ENCODE measurements around the gene PARM1.

The PARM1 gene

GRCh38 chr4:74942918-74943253 is 10.0 kb downstream of the PARM1 start:
- ATAC-seq = no peak

- no peak for ATAC-seq
Observed at GRCh38 chr4:74944354-74944793, 11.5 kb downstream of the PARM1 start.

- ATAC-seq = no peak
Observed at GRCh38 chr4:74946196-74946595, 13.3 kb downstream of the PARM1 start.

- no peak for ATAC-seq
Observed at GRCh38 chr4:74947798-74948197, 14.9 kb downstream of the PARM1 start.

GRCh38 chr4:74948236-74948635 is 15.3 kb downstream of the PARM1 start:
- ATAC-seq = no peak

- no peak for ATAC-seq
Observed at GRCh38 chr4:74950200-74950599, 17.3 kb downstream of the PARM1 start.

- no peak for ATAC-seq
Observed at GRCh38 chr4:74950882-74951281, 18.0 kb downstream of the PARM1 start.

- ATAC-seq = no peak
Observed at GRCh38 chr4:74953647-74954046, 20.7 kb downstream of the PARM1 start.

GRCh38 chr4:74958881-74959280 is 26.0 kb downstream of the PARM1 start:
- ATAC-seq = no peak

GRCh38 chr4:74961230-74961629 is 28.3 kb downstream of the PARM1 start:
- no peak for ATAC-seq

- ATAC-seq = no peak
Observed at GRCh38 chr4:74962584-74962983, 29.7 kb downstream of the PARM1 start.

- no peak for ATAC-seq
Observed at GRCh38 chr4:74964311-74964710, 31.4 kb downstream of the PARM1 start.

GRCh38 chr4:74967324-74967723 is 34.4 kb downstream of the PARM1 start:
- no peak for ATAC-seq

- ATAC-seq = no peak
Observed at GRCh38 chr4:74968456-74969164, 35.7 kb downstream of the PARM1 start.

- ATAC-seq = no peak
Observed at GRCh38 chr4:74969507-74970474, 36.9 kb downstream of the PARM1 start.

GRCh38 chr4:74970577-74970976 is 37.7 kb downstream of the PARM1 start:
- ATAC-seq = no peak

GRCh38 chr4:74971862-74972261 is 38.9 kb downstream of the PARM1 start:
- no peak for ATAC-seq

- no peak for ATAC-seq
Observed at GRCh38 chr4:74975082-74975481, 42.2 kb downstream of the PARM1 start.

GRCh38 chr4:74975848-74976824 is 43.2 kb downstream of the PARM1 start:
- no peak for ATAC-seq

- ATAC-seq = no peak
Observed at GRCh38 chr4:74982546-74983252, 49.8 kb downstream of the PARM1 start.

GRCh38 chr4:74983253-74983635 is 50.3 kb downstream of the PARM1 start:
- ATAC-seq = no peak

GRCh38 chr4:74990276-74990875 is 57.5 kb downstream of the PARM1 start:
- ATAC-seq = no peak
